DMS 273 treated with DMSO at 0.1 percent for 48 hours (cell line): ENCODE results near the gene QRICH1.

Source experiments
- DNase-seq: peaks from one replicate; lab custom pipeline; 2025; lab: John Stamatoyannopoulos, UW

Gene QRICH1

DNA sequence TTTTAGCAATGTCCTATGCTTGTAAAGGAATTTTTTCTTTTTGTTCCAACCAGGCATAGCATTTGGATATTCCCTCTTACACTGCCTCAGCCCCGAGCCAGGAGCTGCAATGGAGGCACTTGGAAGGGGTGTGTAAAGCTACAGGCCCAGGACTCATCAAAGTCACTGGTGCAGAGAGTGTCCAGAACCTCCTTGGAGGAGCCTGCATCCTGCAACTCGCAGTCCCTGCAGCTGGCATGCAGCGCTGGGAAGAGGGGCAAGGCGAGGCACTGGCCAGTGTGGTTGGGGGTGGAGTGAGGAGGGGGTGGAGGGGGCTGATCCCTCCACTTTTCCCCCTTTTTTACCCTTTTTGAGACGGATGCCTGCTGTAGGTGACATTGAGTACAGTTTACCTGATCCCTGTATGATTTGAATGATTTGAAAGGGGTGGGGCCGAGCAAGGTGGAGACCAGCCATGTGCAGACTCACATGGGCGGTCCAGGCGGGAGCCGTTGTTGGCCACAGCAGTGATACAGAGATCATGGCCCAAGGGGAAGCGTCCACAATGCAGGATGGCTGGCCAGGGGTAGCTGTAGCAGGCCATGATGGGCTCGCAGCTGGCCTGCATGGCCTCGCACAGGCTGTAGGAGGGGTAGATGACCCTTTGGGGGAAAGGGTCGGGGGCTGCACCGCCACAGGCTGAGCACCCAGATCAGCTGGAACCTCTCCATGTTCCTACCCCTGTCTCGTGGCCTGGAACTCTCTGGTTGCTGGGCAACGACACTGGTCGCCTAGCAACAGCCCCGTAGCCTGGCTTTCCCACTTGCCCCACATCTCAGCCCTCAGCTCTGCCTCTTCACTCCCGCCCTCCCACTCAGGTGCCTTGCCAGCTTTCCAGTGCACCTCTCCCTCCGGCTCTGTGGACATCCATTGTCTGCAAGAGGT is 95.9 kb downstream of the QRICH1 start:
- DNase-seq: no peak

GRCh38 chr3:48997102-48997635 is 96.7 kb downstream of the QRICH1 start:
- no peak for DNase-seq

GRCh38 chr3:48996640-48997039 is 97.2 kb downstream of the QRICH1 start:
- no peak for DNase-seq

DNA sequence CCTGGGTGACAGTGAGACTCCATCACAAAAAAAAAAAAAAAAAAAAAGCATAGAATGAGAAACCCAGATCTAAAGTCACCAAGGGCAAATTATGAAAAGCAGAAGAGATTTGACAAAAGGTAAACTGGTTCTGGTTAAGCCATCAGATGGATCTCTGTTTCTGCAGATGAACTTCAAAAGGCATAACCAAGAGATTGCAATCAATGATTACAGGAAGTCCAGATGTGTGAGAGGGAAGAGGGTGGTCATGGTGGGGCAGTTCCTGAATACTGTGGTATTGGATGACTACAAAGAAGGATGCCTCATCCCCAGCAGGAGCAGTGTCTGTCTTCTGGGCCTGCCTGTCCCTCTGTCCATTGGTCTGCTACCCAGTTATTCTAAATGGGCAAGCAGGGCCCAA is 100.0 kb downstream of the QRICH1 start:
- DNase-seq: no peak

- DNase-seq: no peak
Observed at GRCh38 chr3:48991851-48992545, 101.9 kb downstream of the QRICH1 start.

DNA sequence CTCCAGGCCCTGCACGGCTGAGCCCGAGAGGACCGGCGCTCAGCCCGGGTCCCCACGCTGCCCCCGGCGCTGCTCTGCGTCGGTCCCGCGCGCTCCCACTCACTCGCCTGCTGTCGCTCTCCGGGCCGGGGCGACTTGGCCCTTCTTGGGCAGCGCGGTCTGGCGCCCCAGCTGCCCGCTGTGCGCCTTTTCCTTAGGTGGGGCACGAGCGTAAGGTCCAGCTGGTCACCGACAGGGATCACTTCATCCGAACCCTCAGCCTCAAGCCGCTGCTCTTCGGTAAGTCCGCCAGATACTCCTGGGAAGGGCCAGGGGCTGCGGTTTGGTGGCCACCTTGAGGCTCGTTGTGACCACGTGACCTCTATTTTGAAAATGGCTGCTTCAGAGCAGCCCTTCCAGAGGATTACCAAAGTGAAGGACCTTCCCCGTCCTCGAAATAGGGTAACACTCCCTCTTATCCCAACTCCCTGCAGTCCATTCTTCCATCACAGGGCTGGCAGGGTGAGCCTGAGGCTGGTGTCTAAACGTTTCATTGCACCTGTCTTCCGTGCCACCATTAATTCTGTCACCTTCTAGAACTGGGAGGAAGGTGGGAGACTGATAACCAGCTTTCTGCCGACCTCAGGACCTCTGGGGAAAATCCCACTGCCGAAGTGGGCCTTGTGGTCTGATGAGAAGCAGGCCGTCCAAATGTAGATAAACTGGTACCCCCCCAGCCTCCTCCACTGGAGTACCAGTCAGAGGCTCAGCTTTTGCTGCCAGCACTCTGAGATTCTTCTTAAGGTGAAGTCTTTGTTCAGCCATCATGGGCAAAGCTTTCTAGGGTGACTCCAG is 103.0 kb downstream of the QRICH1 start:
- no peak for DNase-seq

GRCh38 chr3:48989796-48990635 is 103.9 kb downstream of the QRICH1 start, which contains the start of gene P4HTM:
P4HTM (plus strand) TSS chr3:48990241; CDS start chr3:48990257, 16 bp downstream.
- no peak for DNase-seq

- DNase-seq: no peak
Observed at GRCh38 chr3:48989126-48989795, 104.6 kb downstream of the QRICH1 start.

DNA sequence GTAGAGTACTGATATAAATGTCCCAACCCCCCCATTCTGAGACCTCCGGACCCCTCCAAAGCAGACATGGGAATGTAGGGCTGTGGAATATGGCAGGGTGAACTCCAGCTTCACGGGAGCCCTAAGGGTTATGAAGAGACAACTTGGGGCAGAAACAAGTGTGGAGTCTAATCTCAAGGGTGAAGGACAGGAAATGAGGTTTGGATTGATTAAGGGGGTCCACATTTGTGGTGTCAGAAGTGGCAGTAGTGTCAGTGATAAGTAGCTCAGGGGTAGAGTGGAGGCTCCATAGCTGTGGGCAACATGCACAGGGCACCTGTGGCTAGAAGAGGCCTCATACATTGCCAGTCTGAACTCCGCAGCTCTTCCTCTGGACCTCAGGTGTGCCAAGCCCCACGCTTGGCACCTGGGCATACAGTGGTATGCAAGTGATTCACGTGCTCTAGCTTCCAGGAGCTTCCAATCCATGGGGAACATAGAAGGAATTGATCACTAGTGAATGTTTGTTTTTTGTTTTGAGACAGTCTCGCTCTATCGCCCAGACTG is 108.0 kb downstream of the QRICH1 start:
- no peak for DNase-seq

DNA sequence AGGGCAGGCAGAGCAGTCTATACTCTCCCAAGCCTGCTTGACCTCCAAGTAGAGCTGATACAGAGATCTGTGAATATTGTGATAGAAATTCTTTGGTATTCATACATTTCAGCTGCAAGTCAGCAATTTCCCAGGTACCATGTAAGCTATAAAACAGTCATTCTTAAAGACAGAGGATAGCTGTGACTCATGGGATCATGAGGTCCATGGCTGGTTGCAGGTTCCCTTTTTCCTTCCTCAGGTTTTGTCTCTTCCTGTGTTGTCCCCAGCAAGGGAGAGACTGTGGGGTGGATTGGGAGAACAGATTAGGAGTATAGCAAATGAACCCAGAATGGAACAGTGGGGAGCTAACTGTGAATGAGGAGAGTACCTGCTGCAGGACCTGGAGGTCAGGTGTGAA is 109.2 kb downstream of the QRICH1 start:
- no peak for DNase-seq

GRCh38 chr3:48983096-48983495 is 110.8 kb downstream of the QRICH1 start:
- no peak for DNase-seq

GRCh38 chr3:48982686-48983085 is 111.2 kb downstream of the QRICH1 start:
- no peak for DNase-seq

- DNase-seq: no peak
Observed at GRCh38 chr3:48982016-48982415, 111.9 kb downstream of the QRICH1 start.

- DNase-seq: no peak
Observed at GRCh38 chr3:48980295-48980694, 113.6 kb downstream of the QRICH1 start.
